GM12878 (cell line): ENCODE measurements around the gene FTO.

Experiments
- BACH1 ChIP-seq: fragments of 450-650 bp; IDR thresholded peaks from 2 replicates; pipeline ENCODE4 v1.6.1; 2017; ENCODE audit warnings: mild to moderate bottlenecking, borderline replicate concordance
- BMI1 ChIP-seq: fragments of 450-650 bp; IDR thresholded peaks from 2 replicates; pipeline ENCODE4 v1.6.1; 2016; ENCODE audit warnings: mild to moderate bottlenecking, moderate library complexity, borderline replicate concordance
- CTCF ChIP-seq, 3 experiments: IDR thresholded peaks in 2 of 3; conservative IDR thresholded peaks in 1 of 3; 2 replicates each; pipeline ENCODE4 v1.5.1; 2011; ENCODE audit warnings: low read depth in 3 of 3, low read length in 3 of 3, mild to moderate bottlenecking in 3 of 3, control low read depth in 2 of 3, moderate library complexity in 2 of 3, inconsistent platforms in 1 of 3, mixed read lengths in 1 of 3; ENCODE audit not compliant: control insufficient read depth in 2 of 3, insufficient read depth in 1 of 3; ENCODE audit errors: extremely low read depth in 1 of 3
- HDAC2 ChIP-seq: fragments of 200-600 bp; sonication (generic); IDR thresholded peaks from 2 replicates; pipeline ENCODE4 v1.6.1; 2017
- MAX ChIP-seq: IDR thresholded peaks from 2 replicates; pipeline ENCODE4 v1.6.1; 2012; ENCODE audit warnings: low read depth, low read length, improper control_type of control experiment
- PML ChIP-seq: IDR thresholded peaks from 2 replicates; pipeline ENCODE4 v1.6.1; 2012; ENCODE audit warnings: low read length, inconsistent platforms
- POLR2A ChIP-seq: IDR thresholded peaks from 2 replicates; pipeline ENCODE4 v1.6.1; 2011; ENCODE audit warnings: low read depth, mild to moderate bottlenecking, low read length
- POLR2AphosphoS5 ChIP-seq: IDR thresholded peaks from 2 replicates; pipeline ENCODE4 v1.6.1; 2011; ENCODE audit warnings: mild to moderate bottlenecking, low read length, inconsistent platforms
- RELA ChIP-seq: fragments of 450-650 bp; IDR thresholded peaks from 2 replicates; pipeline ENCODE4 v1.8.0; 2014; ENCODE audit warnings: borderline replicate concordance; ENCODE audit not compliant: partially characterized antibody
- SRF ChIP-seq, 2 experiments: IDR thresholded peaks; 2 replicates each; pipeline ENCODE4 v1.6.1; 2011; ENCODE audit warnings: low read depth in 2 of 2, low read length in 2 of 2, mild to moderate bottlenecking in 1 of 2, moderate library complexity in 1 of 2
- ZNF217 ChIP-seq: fragments of 450-650 bp; IDR thresholded peaks from 2 replicates; pipeline ENCODE4 v1.6.1; 2017; ENCODE audit warnings: antibody characterized with exemption, mild to moderate bottlenecking
- TF ChIP-seq, protein P1 (sequence below): fragments of 450-650 bp; IDR thresholded peaks from 2 replicates; pipeline ENCODE4 v1.6.1; 2017; ENCODE audit warnings: mild to moderate bottlenecking, moderate library complexity

- no peak for TF ChIP-seq RELA
- TF ChIP-seq POLR2AphosphoS5, result no peak
- TF ChIP-seq, protein P1, sequence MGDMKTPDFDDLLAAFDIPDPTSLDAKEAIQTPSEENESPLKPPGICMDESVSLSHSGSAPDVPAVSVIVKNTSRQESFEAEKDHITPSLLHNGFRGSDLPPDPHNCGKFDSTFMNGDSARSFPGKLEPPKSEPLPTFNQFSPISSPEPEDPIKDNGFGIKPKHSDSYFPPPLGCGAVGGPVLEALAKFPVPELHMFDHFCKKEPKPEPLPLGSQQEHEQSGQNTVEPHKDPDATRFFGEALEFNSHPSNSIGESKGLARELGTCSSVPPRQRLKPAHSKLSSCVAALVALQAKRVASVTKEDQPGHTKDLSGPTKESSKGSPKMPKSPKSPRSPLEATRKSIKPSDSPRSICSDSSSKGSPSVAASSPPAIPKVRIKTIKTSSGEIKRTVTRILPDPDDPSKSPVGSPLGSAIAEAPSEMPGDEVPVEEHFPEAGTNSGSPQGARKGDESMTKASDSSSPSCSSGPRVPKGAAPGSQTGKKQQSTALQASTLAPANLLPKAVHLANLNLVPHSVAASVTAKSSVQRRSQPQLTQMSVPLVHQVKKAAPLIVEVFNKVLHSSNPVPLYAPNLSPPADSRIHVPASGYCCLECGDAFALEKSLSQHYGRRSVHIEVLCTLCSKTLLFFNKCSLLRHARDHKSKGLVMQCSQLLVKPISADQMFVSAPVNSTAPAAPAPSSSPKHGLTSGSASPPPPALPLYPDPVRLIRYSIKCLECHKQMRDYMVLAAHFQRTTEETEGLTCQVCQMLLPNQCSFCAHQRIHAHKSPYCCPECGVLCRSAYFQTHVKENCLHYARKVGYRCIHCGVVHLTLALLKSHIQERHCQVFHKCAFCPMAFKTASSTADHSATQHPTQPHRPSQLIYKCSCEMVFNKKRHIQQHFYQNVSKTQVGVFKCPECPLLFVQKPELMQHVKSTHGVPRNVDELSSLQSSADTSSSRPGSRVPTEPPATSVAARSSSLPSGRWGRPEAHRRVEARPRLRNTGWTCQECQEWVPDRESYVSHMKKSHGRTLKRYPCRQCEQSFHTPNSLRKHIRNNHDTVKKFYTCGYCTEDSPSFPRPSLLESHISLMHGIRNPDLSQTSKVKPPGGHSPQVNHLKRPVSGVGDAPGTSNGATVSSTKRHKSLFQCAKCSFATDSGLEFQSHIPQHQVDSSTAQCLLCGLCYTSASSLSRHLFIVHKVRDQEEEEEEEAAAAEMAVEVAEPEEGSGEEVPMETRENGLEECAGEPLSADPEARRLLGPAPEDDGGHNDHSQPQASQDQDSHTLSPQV, result no peak
- no peak for TF ChIP-seq PML
- TF ChIP-seq CTCF (IDR thresholded peaks at IDR 0.05 in 2 of 3, conservative IDR thresholded peaks at IDR 0.05 in 1 of 3; ENCODE audit: control insufficient read depth in 2 of 3, extremely low read depth in 1 of 3, insufficient read depth in 1 of 3, low read depth in 3 of 3, low read length in 3 of 3), result no peak
- TF ChIP-seq BMI1, result no peak
- no peak for TF ChIP-seq POLR2A
- TF ChIP-seq BACH1, result no peak
- no peak for TF ChIP-seq SRF (IDR thresholded peaks at IDR 0.05; ENCODE audit: low read depth in 2 of 2, low read length in 2 of 2)
- no peak for TF ChIP-seq HDAC2
- no peak for TF ChIP-seq ZNF217
- TF ChIP-seq MAX, result no peak
Measured at GRCh38 chr16:53654946-53655345, 49.0 kb upstream of the FTO start.
